HG03460 (cell line): ENCODE measurements around the gene SNAPIN.
"Not testable (repeated sequence)": the region's sequence is repeated elsewhere in the genome, so short reads cannot be mapped to it uniquely, and the experiment has no call there.

Source experiments
- ATAC-seq: cut with Tn5 transposase; IDR thresholded peaks from one replicate; pipeline ENCODE4 v1.9.1; 2021; ENCODE audit not compliant: unreplicated experiment

The SNAPIN gene

DNA sequence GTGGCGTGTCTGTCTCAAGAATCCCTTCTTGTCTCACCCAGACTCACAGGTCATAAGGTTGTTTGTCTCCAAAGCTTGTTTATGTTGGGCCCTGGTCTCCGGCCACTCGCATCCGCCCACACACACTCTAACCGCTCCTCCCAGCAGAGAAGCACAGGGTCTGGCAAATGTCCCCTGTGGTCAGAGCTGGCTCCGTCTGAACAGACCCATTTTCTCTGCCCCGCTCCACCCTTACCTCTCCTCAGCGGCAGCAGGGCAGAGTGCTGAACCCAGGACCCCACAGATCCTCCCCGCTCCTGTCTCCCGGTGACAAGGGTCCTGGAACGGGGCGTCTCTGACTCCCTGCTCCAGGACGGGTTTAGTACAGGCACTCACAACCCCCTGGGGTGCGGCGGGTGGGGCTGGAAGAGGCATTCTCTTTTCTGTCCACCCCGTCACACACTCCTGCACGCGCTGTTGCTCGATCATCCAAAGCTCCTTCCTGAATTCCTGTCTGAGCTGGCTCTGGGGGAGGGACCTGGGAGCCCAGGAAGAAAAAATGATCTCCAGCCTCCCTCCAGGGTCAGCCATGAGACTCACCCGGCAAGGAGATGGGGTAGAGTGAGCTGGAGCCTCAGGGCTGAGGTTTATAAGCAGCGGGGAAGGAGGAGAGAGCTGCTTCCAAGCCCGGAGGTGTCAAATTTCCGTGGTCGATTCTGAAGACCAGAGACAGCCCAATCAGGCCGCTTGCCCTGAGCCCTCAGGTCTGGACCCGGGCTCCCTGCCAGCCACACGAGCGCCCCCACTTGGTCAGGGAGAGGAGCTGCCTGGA lies 31.4 kb upstream of the SNAPIN start, which contains the start of gene S100A13:
Gene S100A13 (minus strand): TSS at position 602 of the 811 bp plus-strand sequence. CDS start 1,033 bp downstream, outside the sequence.
- ATAC-seq: no peak

DNA sequence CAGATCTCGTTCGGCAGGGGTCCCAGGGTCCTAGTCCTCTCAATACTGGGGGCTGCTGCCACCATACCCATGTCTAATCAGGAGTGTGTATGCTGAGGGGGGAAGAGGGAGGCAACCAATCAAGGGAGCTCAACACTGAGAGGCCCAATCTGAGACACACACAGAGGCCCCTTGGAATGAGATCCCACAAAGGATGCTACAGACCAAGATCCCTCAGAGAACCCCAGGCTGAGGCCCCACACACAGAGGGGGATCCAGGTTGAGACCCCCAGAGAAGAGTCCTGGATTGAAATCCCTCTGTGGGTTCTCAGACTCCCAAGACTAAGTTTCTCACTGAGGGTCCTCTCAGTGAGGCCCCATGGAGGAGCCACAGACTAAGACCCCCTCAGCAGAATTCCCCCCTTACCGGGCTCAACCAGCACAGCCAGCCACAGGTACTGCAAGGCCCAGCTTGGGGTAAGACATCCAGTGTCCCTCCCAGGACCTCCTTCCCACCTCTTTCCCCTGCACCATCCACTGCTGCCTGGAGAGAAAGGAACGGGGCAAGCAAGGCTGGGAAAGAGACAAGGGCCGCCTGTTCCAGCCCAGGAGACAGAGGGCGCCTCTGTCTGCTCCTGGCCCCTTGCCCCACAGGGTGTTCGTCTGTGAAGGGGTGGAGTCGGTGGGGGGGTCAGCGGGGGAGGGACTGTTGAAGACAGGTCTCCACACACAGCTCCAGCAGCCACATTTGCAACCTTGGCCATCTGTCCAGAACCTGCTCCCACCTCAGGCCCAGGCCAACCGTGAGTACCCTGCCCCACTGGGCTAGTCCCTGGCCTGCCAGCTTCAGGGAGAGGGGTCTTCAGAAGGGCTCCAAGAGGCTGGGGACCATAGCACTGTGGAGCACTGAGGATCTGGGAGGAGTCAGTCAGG lies 30.5 kb upstream of the SNAPIN start, which contains the start of gene S100A1:
Gene S100A1 (plus strand): TSS at position 720 of the 912 bp plus-strand sequence. CDS start 2,088 bp downstream, outside the sequence.
- no peak for ATAC-seq

DNA sequence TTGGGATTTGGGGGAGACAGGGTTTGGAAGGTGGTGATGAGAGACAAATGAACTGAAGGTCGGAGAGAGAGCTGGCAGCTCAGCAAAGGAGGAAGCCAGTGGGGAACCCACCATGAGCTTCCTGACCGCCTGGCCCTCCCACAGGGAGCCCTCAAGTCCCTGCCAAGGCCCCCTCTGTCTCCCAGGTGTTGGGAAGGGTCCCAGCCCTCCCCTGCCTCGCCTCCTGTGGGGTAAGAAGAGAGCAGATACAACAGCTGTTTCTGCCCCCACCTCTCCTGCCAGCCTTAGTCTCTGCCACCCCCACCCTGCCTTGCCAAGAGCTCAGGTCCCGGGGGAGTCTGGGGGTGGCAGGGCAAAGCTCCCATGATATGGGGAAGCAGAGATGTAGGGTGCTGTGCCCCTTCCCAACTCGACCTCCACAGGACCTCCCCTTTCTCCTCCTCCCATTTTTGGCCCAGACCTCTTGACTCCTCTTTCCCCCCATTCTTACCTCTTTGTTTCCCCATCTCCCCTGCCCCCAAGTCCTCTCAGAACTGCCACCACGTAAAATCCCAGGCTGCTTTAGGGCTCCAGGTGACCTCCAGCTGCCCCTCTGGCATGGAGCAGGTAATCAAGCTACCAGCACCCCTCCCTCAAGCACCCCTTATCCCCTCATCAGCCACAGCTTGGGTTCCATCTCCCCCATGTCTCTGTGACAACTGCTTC lies 29.7 kb upstream of the SNAPIN start:
- ATAC-seq: no peak

DNA sequence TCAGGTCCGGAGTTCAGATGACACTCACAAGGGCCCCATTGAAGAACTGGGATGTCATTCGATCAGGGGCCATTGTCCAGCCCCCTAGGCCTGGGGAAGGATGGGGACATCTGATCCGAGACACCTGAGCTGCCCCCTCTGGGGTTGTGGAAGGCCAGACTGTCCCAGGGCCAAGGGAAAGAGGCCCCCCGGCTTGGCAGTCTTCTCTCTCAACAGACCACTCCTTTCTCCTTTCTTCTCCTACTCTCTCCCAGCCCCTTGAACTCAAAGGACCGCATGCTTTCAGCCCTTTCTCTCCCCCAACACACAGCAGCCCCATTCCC lies 29.2 kb upstream of the SNAPIN start:
- no peak for ATAC-seq

DNA sequence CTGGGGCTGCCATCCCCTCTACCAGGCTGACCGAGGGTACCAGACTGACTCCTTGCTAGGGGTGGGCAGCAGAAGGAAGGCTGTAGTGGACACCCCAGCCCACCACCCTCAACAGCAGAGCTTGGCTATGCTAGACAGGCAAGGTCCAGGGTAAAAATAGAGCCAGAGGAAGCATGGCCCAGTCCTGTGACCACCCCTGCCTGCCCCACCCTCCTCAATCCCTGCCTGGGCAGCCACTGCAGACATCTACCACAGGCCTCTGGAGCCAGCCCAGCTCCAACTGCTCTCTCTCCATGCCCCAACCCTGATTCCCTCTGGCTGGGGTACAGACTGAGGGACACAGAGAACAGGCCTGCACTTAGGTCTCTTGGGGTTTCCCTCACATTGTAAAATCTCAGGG lies 28.5 kb upstream of the SNAPIN start:
- ATAC-seq: no peak

DNA sequence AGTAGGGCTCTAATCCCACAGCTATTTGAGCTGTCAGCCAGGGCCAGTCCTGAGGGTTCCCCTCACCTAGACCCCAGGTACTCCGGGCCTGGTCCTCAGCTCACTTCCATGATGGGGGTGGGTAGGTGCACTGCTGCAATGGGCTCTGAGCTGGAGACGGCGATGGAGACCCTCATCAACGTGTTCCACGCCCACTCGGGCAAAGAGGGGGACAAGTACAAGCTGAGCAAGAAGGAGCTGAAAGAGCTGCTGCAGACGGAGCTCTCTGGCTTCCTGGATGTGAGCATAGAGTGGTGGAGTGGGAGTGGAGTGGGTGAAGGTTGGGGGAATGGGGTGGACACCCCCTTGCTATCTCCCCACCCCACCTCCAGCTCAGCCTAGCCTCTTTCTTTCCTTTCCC lies 28.1 kb upstream of the SNAPIN start:
- no peak for ATAC-seq

DNA sequence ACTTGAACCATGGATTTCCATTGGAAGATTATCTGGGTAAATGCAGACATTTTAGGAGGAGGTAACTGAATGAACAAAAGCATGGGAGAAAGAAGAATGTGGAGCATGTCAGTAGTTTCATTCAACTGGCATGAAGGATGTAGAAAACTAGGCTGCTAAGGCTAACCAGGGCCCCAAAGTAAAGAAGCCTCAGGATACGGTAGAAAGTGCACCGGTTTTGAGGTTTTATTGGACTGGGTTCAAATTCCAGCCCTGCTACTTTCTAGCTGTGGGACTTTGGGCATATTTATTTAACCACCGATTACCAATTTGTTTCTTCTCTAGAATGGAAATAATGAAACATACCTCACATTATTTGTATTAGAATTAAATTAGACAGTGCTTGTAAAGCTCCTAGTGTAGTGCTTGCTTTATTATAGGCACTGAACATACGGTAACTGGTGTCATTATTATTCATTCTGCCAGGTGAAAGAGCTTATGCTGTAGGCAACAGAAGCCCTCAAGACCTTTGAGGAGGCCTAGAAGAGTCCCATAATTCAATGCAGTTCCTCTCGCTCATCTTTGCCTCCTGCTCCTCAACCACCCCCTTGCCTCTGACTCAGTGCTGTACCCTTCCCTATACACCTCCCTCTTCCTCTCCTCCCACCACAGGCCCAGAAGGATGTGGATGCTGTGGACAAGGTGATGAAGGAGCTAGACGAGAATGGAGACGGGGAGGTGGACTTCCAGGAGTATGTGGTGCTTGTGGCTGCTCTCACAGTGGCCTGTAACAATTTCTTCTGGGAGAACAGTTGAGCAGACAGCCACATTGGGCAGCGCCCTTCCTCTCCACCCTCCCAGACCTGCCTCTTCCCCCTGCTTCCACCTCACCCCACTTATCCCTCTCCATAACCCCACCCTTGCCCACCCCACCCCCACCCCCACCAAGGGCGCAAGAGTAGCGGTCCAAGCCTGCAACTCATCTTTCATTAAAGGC lies 27.2 kb upstream of the SNAPIN start:
- ATAC-seq: no peak

DNA sequence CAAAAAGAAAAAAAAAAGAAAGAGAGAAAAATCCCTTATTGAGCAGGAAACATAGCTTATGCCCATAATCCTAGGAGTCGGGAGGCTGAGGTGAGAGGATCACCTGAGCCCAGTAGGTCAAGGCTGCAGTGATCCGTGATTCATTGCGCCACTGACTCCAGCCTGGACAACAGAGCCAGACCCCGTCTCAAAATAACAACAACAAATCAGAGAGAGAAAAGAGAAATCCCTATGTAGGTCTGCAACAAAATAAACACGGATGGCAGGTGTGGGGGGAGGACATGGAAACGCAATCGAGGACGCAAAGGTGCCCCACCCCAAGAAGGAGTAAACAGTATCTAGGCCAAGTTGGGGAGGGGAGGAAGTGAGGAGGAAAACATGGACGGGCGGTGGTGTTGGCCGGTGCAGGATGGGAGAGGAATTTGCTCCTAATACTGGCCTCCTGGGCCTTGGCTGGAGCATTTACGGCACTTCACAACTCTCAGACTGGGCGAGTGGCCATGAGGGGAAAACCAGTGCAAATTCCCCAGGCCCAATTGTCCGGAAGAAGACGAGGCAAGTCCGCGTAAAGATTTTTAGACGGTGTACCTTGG lies 25.2 kb upstream of the SNAPIN start:
- ATAC-seq: no peak

DNA sequence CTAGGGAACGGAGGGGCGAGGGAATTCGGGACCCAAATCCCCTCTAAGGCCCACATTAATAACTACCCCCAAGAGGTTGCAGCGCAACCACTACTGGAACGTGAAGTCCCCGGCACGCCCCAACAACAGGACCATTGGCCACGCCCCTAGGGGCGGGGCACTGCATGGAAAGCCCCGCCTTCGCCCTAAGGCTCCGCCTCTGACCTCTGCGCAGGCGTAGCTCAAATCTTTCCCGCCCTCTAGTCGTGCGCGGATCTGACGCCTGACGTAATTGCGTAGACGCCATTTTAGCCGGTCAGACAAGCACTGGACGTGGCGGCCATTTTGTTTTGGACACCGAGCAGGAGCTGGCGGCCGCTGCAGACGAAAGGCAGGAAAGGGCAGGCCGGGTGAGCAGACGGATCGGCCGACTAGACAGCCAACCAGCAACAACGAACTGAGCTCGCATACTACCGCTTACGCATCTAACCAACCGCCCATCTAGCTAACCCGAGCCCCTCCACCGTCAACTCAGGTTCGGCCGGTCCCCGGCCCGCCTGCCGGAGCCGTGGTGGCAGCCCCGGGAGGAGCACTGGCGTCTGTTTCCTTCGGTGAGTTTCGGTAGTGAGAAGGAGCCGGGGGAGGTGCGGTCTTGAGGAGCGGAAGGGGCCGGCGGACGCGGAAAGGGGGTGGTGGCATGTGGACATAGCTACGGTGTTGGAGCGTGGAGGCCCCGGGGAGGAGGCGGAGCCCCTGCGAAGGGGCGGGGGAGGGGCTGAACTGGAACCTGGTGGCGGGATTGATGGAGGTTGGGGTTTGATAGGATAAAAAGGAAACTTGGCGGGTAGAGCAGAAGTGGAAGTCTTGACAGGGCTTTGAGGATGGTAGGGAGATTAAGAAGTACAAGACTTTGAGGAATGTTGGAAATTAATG lies 24.5 kb upstream of the SNAPIN start, which contains the start of gene CHTOP:
Gene CHTOP (plus strand): TSS at position 313 of the 912 bp plus-strand sequence. CDS start 2,523 bp downstream, outside the sequence.
- peak; percentile 87 for ATAC-seq

DNA sequence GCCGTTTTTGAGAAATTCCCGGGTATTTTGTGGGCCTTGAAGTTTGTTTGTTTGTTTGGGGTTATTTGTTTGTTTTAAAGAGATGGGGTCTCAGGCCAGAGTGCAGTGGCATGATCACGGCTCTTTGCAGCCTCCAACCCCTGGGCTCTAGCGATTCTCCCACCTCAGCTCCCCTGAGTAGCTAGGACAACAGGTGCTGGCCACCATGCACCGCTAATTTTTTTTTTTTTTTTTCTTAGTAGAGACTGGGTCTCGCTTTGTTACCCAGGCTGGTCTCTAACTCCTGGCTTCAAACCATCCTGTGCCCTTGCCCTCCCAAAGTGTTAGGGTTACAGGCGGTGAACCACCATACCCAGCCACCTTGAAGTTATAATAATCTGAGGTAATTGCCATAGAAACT lies 22.6 kb upstream of the SNAPIN start:
- ATAC-seq: no peak

DNA sequence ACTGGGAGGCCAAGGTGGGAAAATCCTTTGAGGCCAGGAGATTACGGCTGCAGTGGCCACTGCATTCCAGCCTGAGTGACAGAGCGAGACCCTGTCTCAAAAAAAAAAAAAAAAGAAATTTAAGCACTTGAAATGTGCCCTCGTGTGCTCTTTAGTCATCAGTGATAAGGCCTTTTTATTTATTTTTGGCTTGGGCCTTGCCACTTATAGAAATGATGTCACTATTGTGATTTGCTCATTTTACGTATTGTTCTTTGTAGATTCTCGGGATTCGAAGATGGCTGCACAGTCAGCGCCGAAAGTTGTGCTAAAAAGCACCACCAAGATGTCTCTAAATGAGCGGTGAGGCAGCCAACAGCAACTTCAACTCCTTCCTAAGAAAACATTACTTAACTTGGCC lies 22.2 kb upstream of the SNAPIN start:
- no peak for ATAC-seq

DNA sequence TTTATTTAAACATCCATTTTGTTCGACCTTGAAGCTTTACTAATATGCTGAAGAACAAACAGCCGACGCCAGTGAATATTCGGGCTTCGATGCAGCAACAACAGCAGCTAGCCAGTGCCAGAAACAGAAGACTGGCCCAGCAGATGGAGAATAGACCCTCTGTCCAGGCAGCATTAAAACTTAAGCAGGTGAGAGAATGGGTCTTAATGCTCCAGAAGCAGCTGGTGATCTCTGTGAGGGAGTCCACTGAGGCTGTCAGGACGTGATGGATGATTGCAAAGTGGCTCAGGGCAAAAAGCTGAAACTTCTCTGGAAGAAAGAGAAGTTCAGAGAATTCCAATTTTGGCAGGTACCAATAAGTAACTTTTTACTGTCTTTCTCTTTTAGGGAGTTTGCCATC lies 20.2 kb upstream of the SNAPIN start:
- ATAC-seq: no peak

DNA sequence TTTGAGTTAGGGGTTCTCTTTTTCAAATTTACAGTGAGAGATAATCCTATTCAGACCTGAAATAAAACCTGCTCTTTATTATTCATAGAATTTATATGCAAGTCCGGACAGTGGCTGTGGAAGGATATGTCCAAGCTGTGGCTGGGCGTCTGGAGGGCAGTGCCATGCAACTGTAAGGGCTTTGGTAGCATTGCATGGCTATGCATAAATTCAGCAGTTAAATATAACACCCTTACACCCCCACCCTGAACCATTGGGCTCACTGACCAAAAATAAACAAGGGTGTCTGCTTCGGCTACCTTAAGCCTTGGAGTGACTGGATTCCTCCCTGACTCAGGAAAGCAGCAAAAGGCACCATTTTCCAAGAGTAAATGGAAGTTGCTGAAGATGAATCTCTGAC lies 19.2 kb upstream of the SNAPIN start:
- no peak for ATAC-seq

DNA sequence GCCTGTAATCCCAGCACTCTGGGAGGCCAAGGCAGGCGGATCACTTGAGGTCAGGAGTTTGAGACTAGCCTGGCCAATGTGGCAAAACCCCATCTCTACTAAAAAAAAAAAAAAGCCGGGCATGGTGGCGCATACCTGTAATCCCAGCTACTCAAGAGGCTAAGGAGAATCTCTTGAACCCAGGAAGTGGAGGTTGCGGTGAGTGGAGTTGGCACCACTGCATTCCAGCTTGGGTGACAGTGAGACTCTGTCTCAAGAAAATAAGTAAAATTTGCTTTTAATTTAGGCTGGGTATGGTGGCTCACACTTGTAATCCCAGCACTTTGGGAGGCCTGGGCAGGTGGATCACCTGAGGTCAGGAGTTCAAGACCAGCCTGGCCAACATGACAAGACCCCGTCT lies 18.3 kb upstream of the SNAPIN start:
- not testable (repeated sequence) for ATAC-seq

DNA sequence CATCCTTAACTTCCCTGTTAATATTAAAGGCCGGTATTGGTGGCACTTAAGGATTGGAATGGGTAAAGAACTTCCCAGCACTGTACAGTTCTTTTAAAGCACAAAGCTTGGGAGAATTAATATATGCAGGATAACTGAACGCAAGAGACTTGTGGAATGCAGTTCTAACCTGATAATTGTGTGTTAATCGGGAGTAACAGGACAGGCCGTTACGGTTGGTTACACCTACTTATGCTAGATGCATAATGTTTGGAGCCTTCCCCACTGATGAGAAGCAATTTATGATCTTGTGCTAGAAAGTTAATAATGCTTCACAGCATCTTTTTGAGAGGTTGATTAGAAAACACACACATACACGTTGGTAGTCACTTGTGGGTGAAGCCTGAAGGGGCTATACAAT lies 17.6 kb upstream of the SNAPIN start:
- ATAC-seq: no peak

DNA sequence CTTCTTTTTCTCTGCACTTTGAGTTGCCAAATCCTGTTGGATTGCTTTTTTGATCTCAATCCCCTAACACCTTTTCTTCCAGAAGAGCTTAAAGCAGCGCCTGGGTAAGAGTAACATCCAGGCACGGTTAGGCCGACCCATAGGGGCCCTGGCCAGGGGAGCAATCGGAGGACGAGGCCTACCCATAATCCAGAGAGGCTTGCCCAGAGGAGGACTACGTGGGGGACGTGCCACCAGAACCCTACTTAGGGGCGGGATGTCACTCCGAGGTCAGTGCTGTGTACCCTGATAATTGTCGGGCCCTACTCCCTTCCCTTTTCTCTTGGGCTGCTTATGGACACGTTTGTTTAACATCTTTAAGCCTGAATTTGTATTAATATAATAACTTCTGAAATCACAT lies 16.3 kb upstream of the SNAPIN start:
- no peak for ATAC-seq

DNA sequence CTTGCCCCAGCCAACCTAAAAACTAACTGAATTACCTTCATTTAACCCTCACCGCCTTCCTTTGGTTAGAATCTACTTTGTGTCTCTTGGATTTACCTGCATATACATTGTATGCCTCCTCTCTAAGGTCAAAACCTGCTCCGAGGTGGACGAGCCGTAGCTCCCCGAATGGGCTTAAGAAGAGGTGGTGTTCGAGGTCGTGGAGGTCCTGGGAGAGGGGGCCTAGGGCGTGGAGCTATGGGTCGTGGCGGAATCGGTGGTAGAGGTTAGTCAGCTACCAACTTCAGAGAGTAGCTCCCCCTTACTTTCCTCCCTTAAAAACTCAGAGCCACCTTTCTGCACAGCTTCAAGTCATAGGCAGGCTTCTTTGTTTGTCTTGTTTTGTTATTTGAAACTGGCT lies 15.4 kb upstream of the SNAPIN start:
- no peak for ATAC-seq

DNA sequence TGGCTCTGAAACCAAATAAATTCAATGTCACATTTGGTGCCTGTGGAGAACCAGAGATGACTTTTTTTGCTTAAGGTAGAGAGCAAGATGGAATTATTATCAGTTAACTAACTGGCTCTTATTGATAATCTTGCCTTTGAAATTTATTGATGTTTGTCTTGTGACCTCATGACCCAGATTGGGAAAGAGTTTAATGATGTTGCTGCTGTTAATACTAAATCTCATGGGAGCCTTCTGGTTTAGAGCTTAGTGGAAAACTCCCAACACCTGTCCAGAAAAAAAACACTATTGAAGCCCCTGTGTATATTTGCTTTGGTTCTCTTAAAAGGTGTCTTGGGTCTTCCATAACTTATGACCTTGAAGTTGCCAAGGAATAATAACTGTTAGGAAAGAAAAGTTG lies 14.7 kb upstream of the SNAPIN start:
- ATAC-seq: no peak
